CD14-positive monocyte (primary cell): ENCODE data around the gene ZNF593. TPM values are rescaled to one million over a fixed set of nuclear protein-coding genes. Genes with fewer than 3 reads are reported as not detected.
A peak's percentile ranks its signal among the peaks of the same experiment; 100 is the strongest.

ENCODE experiments used
- DNase-seq, 3 donors: peaks; one replicate each; pipeline ENCODE4 v3.0.0-alpha.2; 2011 to 2022
- H2AFZ ChIP-seq: 2 replicates; pipeline ENCODE4 v1.6.0; 2012; ENCODE audit warnings: mild to moderate bottlenecking, low read depth, low read length, inconsistent platforms; ENCODE audit not compliant: insufficient read depth, poor library complexity, severe bottlenecking
- H3K27ac ChIP-seq, 2 donors: 1 replicate in 1 of 2; 2 replicates in 1 of 2; pipeline ENCODE4 v1.5.1; 2012 to 2013; ENCODE audit warnings: low read length in 2 of 2, control low read depth in 1 of 2, inconsistent platforms in 1 of 2, low read depth in 1 of 2, mild to moderate bottlenecking in 1 of 2
- H3K27me3 ChIP-seq, 2 donors: one replicate each; pipeline versions ENCODE4 v1.6.0 to v1.6.1; 2011 to 2013; ENCODE audit warnings: low read length in 2 of 2; ENCODE audit not compliant: control insufficient read depth in 2 of 2, insufficient read depth in 2 of 2
- H3K36me3 ChIP-seq, 2 donors: replicated peaks in 1 of 2; 1 replicate in 1 of 2; 2 replicates in 1 of 2; pipeline versions ENCODE4 v1.5.1 to v1.6.1; 2012 to 2013; ENCODE audit warnings: low read length in 2 of 2, control low read depth in 1 of 2, inconsistent platforms in 1 of 2, mild to moderate bottlenecking in 1 of 2; ENCODE audit not compliant: insufficient read depth in 2 of 2, control insufficient read depth in 1 of 2
- H3K4me1 ChIP-seq, 2 donors: 1 replicate in 1 of 2; 2 replicates in 1 of 2; pipeline versions ENCODE4 v1.5.1 to v1.6.1; 2012 to 2013; ENCODE audit warnings: low read length in 2 of 2, control low read depth in 1 of 2, inconsistent platforms in 1 of 2, mild to moderate bottlenecking in 1 of 2, moderate library complexity in 1 of 2; ENCODE audit not compliant: insufficient read depth in 2 of 2, control insufficient read depth in 1 of 2
- H3K4me2 ChIP-seq: replicated peaks from 2 replicates; pipeline ENCODE3; 2012; ENCODE audit warnings: low read length, moderate library complexity, mild to moderate bottlenecking; ENCODE audit not compliant: poor library complexity, severe bottlenecking; ENCODE audit errors: extremely low read depth
- H3K4me3 ChIP-seq, 3 experiments: fragments of 200-600 bp in 1 of 3; sonication (generic) in 1 of 3; replicated peaks in 1 of 3; 1 replicate in 2 of 3; 2 replicates in 1 of 3; pipeline ENCODE4 v1.5.1; 2011 to 2013; ENCODE audit warnings: low read length in 3 of 3, mild to moderate bottlenecking in 3 of 3, control low read depth in 2 of 3, low read depth in 2 of 3, inconsistent platforms in 1 of 3, moderate library complexity in 1 of 3
- H3K79me2 ChIP-seq: 2 replicates; pipeline ENCODE4 v1.6.0; 2012; ENCODE audit warnings: mild to moderate bottlenecking, control low read depth, inconsistent platforms, low read length, moderate library complexity; ENCODE audit not compliant: insufficient read depth
- H3K9ac ChIP-seq: 2 replicates; pipeline ENCODE4 v1.6.0; 2017; ENCODE audit warnings: low read length, mild to moderate bottlenecking; ENCODE audit not compliant: insufficient read depth, poor library complexity, severe bottlenecking
- H3K9me3 ChIP-seq, 2 donors: replicated peaks in 1 of 2; 1 replicate in 1 of 2; 2 replicates in 1 of 2; pipeline versions ENCODE4 v1.5.1 to v1.6.1; 2012 to 2013; ENCODE audit warnings: low read length in 2 of 2, control low read depth in 1 of 2; ENCODE audit not compliant: control insufficient read depth in 1 of 2, insufficient read depth in 1 of 2
- H4K20me1 ChIP-seq: 2 replicates; pipeline ENCODE4 v1.6.0; 2012; ENCODE audit warnings: mild to moderate bottlenecking, low read length, control low read depth, moderate library complexity; ENCODE audit not compliant: insufficient read depth
- H3K27ac Mint-ChIP-seq, 7 donors: one replicate each; pipeline ENCODE4 v1.8.0; 2020; ENCODE audit warnings: mild to moderate bottlenecking in 7 of 7, mixed read lengths in 7 of 7, moderate library complexity in 6 of 7, inconsistent platforms in 2 of 7
- H3K27me3 Mint-ChIP-seq, 3 donors: one replicate each; pipeline ENCODE4 v1.8.0; 2021 to 2022; ENCODE audit warnings: low read depth in 3 of 3, mild to moderate bottlenecking in 3 of 3, mixed read lengths in 3 of 3, moderate library complexity in 3 of 3, inconsistent platforms in 1 of 3
- H3K36me3 Mint-ChIP-seq, 2 donors: one replicate each; pipeline ENCODE4 v1.8.0; 2020; ENCODE audit warnings: mixed read lengths in 2 of 2, inconsistent platforms in 1 of 2, mild to moderate bottlenecking in 1 of 2
- H3K4me1 Mint-ChIP-seq: one replicate; pipeline ENCODE4 v1.8.0; 2020; ENCODE audit warnings: mild to moderate bottlenecking, mixed read lengths
- H3K4me3 Mint-ChIP-seq, 2 donors: one replicate each; pipeline ENCODE4 v1.8.0; 2020; ENCODE audit warnings: mild to moderate bottlenecking in 2 of 2, mixed read lengths in 2 of 2, moderate library complexity in 1 of 2
- H3K9me3 Mint-ChIP-seq, 7 donors: one replicate each; pipeline ENCODE4 v1.8.0; 2020 to 2022; ENCODE audit warnings: mixed read lengths in 7 of 7, mild to moderate bottlenecking in 6 of 7, moderate library complexity in 6 of 7, inconsistent platforms in 2 of 7
- CTCF ChIP-seq: fragments of 200-600 bp; IDR thresholded peaks from one replicate; pipeline ENCODE4 v1.8.0; 2022; ENCODE audit warnings: antibody characterized with exemption, mild to moderate bottlenecking
- WGBS: methylation state at CpG from one replicate; pipeline ENCODE4 v1.1.5; 2013; ENCODE audit warnings: missing lambda C conversion rate; ENCODE audit not compliant: insufficient coverage; 5-methylcytosine and 5-hydroxymethylcytosine counted together
- intact Hi-C, 2 donors: fragments of 100-400 bp; cut with micrococcal nuclease; formaldehyde crosslinking; loops; one replicate each; pipeline versions ENCODE4 v1.15.0 to v1.15.1; 2023
- polyA plus RNA-seq, 3 donors: library from polyadenylated mRNA; depleted of rRNA in 1 of 3; unstranded in 2 of 3; stranded (reverse) in 1 of 3; fragments of 300-500 nt in 2 of 3; fragments of >200 nt in 1 of 3; fragmentation: Illumina TruSeq in 2 of 3; gene quantifications; 1 replicate in 2 of 3; 2 replicates in 1 of 3; pipeline ENCODE4 v1.2.3, GENCODE V29; 2012 to 2021

Gene ZNF593
- polyA plus RNA-seq, 3 donors, result 23.6 to 36.5 (median 27.8) TPM

GRCh38 chr1:26126321-26127084 is 43.2 kb upstream of the ZNF593 start:
- H3K27ac ChIP-seq, result peak overlapping the region; percentile 69 to 77
- H2AFZ ChIP-seq, result peak overlapping the region; percentile 51
- H3K9me3 ChIP-seq, result no peaks in the 10 kb centered on the region
- H3K4me3 Mint-ChIP-seq, result peak overlapping the region; percentile 62 to 71
- intact Hi-C loops, result loop anchor here in 1 of 2 donors (2.0 kb wide), 1 partner anchor 16 kb away; the partner anchor contains the start of gene PDIK1L
- H3K9ac ChIP-seq, result peak overlapping the region; percentile 11
- no peaks in the 10 kb centered on the region for H3K27me3 ChIP-seq
- WGBS, result 53% methylated on average over 4 of the region's 9 CpGs
- peaks cover 3 to 5% of the 10 kb centered on the region in 2 donors for H3K36me3 Mint-ChIP-seq
- TF ChIP-seq CTCF, result no peak
- H4K20me1 ChIP-seq, result no peaks in the 10 kb centered on the region
- H3K79me2 ChIP-seq, result peaks cover 30% of the 10 kb centered on the region
- peak overlapping the region; percentile 70 to 90 (median 84) for H3K27ac Mint-ChIP-seq
- H3K36me3 ChIP-seq, result no peaks in the 10 kb centered on the region
- H3K9me3 Mint-ChIP-seq, result peaks cover 0 to 2% (median 0%) of the 10 kb centered on the region in 7 donors
- no peaks in the 10 kb centered on the region for H3K27me3 Mint-ChIP-seq
- peaks cover 68% of the 10 kb centered on the region for H3K4me1 Mint-ChIP-seq
- peaks cover 61 to 74% of the 10 kb centered on the region in 2 donors for H3K4me1 ChIP-seq
- peak; percentile 36 to 63 (median 57) for DNase-seq
- peak overlapping the region; percentile 77 for H3K4me2 ChIP-seq
- H3K4me3 ChIP-seq, result peak overlapping the region in 2 of 3 experiments; percentile 26 to 62

- H3K27me3 Mint-ChIP-seq, result peaks cover 0 to 1% (median 0%) of the 10 kb centered on the region in 3 donors
- TF ChIP-seq CTCF, result no peak
- H3K27ac ChIP-seq, result peak overlapping the region; percentile 69 to 77
- no peaks in the 10 kb centered on the region for H4K20me1 ChIP-seq
- DNase-seq, result peak in 2 of 3 donors; percentile 53 to 59
- peak overlapping the region; percentile 75 to 86 (median 79) for H3K27ac Mint-ChIP-seq
- intact Hi-C loops, result loop anchor here in 1 of 2 donors (2.0 kb wide), 1 partner anchor 17 kb away; the partner anchor contains the start of gene PDIK1L
- H3K36me3 Mint-ChIP-seq, result peaks cover 3 to 5% of the 10 kb centered on the region in 2 donors
- WGBS, result 11% methylated on average over 3 of the region's 13 CpGs
- peaks cover 30% of the 10 kb centered on the region for H3K79me2 ChIP-seq
- peak overlapping the region; percentile 51 for H2AFZ ChIP-seq
- H3K9me3 Mint-ChIP-seq, result peaks cover 0 to 1% (median 0%) of the 10 kb centered on the region in 7 donors
- H3K4me1 Mint-ChIP-seq, result peaks cover 58% of the 10 kb centered on the region
- H3K27me3 ChIP-seq, result no peaks in the 10 kb centered on the region
- H3K4me3 ChIP-seq, result peak overlapping the region in 2 of 3 experiments; percentile 18 to 62
- H3K4me2 ChIP-seq, result peak overlapping the region; percentile 77
- peak overlapping the region; percentile 11 for H3K9ac ChIP-seq
- peaks cover 51 to 64% of the 10 kb centered on the region in 2 donors for H3K4me1 ChIP-seq
- peak overlapping the region; percentile 62 to 82 for H3K4me3 Mint-ChIP-seq
- no peaks in the 10 kb centered on the region for H3K36me3 ChIP-seq
- H3K9me3 ChIP-seq, result no peaks in the 10 kb centered on the region
Measured at GRCh38 chr1:26127235-26128163, 42.2 kb upstream of the ZNF593 start.
